Loucy (cell line): Measurements from ENCODE around the gene SEC14L1.

ENCODE experiments used
- EZH2phosphoT487 ChIP-seq: fragments of 200-600 bp; IDR thresholded peaks from 2 replicates; pipeline ENCODE4 v1.6.1; 2018; ENCODE audit warnings: antibody characterized with exemption, mild to moderate bottlenecking, moderate library complexity, borderline replicate concordance
- TF ChIP-seq, protein P1 (sequence below): fragments of 200-600 bp; sonication (generic); conservative IDR thresholded peaks from 2 replicates; pipeline ENCODE4 v1.5.1; 2014; ENCODE audit warnings: mild to moderate bottlenecking, antibody characterized with exemption, low read length

DNA sequence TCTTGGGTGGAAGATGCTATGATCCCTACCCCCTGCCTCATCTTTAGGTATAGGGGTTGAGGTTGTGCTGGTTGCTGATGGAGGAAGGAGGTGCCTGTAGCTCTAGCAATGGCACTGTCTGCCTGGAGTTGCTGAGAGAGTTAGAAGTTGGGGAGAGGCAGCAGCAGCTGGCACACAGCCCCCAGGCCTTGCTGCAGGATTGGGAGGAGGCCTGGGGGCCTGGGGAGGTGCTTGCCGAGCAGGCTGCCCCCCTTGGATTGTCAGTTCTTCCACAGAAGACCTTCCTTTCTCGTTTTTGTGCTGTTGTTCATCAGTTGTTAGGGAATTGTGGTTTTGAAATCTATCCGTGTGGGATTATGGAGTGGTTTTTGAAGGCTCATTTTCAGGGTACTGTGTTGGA is 52.9 kb downstream of the SEC14L1 start:
- TF ChIP-seq, protein P1, sequence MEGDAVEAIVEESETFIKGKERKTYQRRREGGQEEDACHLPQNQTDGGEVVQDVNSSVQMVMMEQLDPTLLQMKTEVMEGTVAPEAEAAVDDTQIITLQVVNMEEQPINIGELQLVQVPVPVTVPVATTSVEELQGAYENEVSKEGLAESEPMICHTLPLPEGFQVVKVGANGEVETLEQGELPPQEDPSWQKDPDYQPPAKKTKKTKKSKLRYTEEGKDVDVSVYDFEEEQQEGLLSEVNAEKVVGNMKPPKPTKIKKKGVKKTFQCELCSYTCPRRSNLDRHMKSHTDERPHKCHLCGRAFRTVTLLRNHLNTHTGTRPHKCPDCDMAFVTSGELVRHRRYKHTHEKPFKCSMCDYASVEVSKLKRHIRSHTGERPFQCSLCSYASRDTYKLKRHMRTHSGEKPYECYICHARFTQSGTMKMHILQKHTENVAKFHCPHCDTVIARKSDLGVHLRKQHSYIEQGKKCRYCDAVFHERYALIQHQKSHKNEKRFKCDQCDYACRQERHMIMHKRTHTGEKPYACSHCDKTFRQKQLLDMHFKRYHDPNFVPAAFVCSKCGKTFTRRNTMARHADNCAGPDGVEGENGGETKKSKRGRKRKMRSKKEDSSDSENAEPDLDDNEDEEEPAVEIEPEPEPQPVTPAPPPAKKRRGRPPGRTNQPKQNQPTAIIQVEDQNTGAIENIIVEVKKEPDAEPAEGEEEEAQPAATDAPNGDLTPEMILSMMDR: no peak
- TF ChIP-seq EZH2phosphoT487: no peak
